T-cell (primary cell): Measurements from ENCODE around the gene ABCB1. TPM values are rescaled to one million over a fixed set of nuclear protein-coding genes. Genes with fewer than 3 reads are reported as not detected.

ENCODE experiments used
- ATAC-seq, 4 experiments: fragments of 200-7000 bp in 3 of 4; fragments of 150-1000 bp in 1 of 4; cut with Tn5 transposase; replicated peaks in 1 of 4; 1 replicate in 3 of 4; 2 replicates in 1 of 4; pipeline ENCODE4 v1.10.0; 2021; ENCODE audit warnings: moderate library complexity in 3 of 4, mild to moderate bottlenecking in 2 of 4, moderate number of reproducible peaks in 1 of 4
- CTCF ChIA-PET, 2 donors: fragments of 300-600 bp; sonication (Branson Sonifier 250); formaldehyde crosslinking; loops; one replicate each; lab custom pipeline; 2022; ENCODE audit warnings: antibody characterized with exemption in 2 of 2; lab: Charles Lee
- POLR2A ChIA-PET, 2 donors: fragments of 300-600 bp; sonication (Branson Sonifier 250); formaldehyde crosslinking; loops; one replicate each; lab custom pipeline; 2022; ENCODE audit warnings: antibody characterized with exemption in 2 of 2; lab: Charles Lee
- DNase-seq, 35 experiments: peaks; one replicate each; pipeline versions ENCODE4 v3.0.0 to v3.0.0-alpha.2; 2013 to 2023
- H3K27ac ChIP-seq: one replicate; pipeline ENCODE4 v1.5.1; 2013; ENCODE audit warnings: low read length
- H3K27me3 ChIP-seq, 2 experiments: replicated peaks in 1 of 2; 1 replicate in 1 of 2; 2 replicates in 1 of 2; pipeline versions ENCODE4 v1.6.1 to v1.7.0; 2013; ENCODE audit warnings: low read length in 1 of 2, mixed read lengths in 1 of 2; ENCODE audit not compliant: control insufficient read depth in 2 of 2, insufficient read depth in 2 of 2; ENCODE audit errors: extremely low read depth in 1 of 2
- H3K36me3 ChIP-seq, 2 donors: 1 replicate in 1 of 2; 2 replicates in 1 of 2; pipeline versions ENCODE4 v1.6.1 to v1.7.0; 2013; ENCODE audit warnings: low read length in 1 of 2; ENCODE audit not compliant: control insufficient read depth in 2 of 2, insufficient read depth in 1 of 2; ENCODE audit errors: extremely low read depth in 1 of 2
- H3K4me1 ChIP-seq, 2 experiments: 1 replicate in 1 of 2; 2 replicates in 1 of 2; pipeline versions ENCODE4 v1.6.1 to v1.7.0; 2013; ENCODE audit warnings: low read length in 2 of 2, mixed read lengths in 1 of 2; ENCODE audit not compliant: insufficient read depth in 2 of 2, control insufficient read depth in 1 of 2; ENCODE audit errors: extremely low read depth in 1 of 2
- H3K4me3 ChIP-seq, 2 donors: 1 replicate in 1 of 2; 2 replicates in 1 of 2; pipeline versions ENCODE4 v1.5.1 to v1.7.0; 2013; ENCODE audit warnings: mild to moderate bottlenecking in 2 of 2, low read length in 1 of 2, moderate library complexity in 1 of 2; ENCODE audit not compliant: control insufficient read depth in 1 of 2; ENCODE audit errors: extremely low read depth in 1 of 2
- H3K9me3 ChIP-seq: 2 replicates; pipeline ENCODE4 v1.7.0; 2013
- H3K27ac Mint-ChIP-seq, 2 donors: one replicate each; pipeline ENCODE4 v1.8.0; 2020 to 2021; ENCODE audit warnings: mild to moderate bottlenecking in 2 of 2, mixed read lengths in 2 of 2
- H3K27me3 Mint-ChIP-seq, 2 donors: one replicate each; pipeline ENCODE4 v1.8.0; 2021 to 2022; ENCODE audit warnings: mixed read lengths in 2 of 2
- H3K36me3 Mint-ChIP-seq: one replicate; pipeline ENCODE4 v1.8.0; 2021; ENCODE audit warnings: mixed read lengths
- H3K4me1 Mint-ChIP-seq, 3 donors: one replicate each; pipeline ENCODE4 v1.8.0; 2020 to 2022; ENCODE audit warnings: mixed read lengths in 3 of 3, mild to moderate bottlenecking in 1 of 3
- H3K4me3 Mint-ChIP-seq, 3 donors: one replicate each; pipeline ENCODE4 v1.8.0; 2020 to 2022; ENCODE audit warnings: mild to moderate bottlenecking in 3 of 3, mixed read lengths in 3 of 3, moderate library complexity in 3 of 3
- H3K9me3 Mint-ChIP-seq, 3 donors: one replicate each; pipeline ENCODE4 v1.8.0; 2020 to 2022; ENCODE audit warnings: mixed read lengths in 3 of 3
- WGBS: methylation state at CpG from one replicate; pipeline ENCODE4 v1.1.5; 2013; ENCODE audit warnings: missing lambda C conversion rate; ENCODE audit not compliant: insufficient coverage; 5-methylcytosine and 5-hydroxymethylcytosine counted together
- total RNA-seq, 35 experiments: library from RNA in 6 of 35; stranded (reverse) in 6 of 35; fragments of 120-200 nt in 1 of 35; gene quantifications; one replicate each; pipeline versions ENCODE4 v1.2.1 to v1.2.4 and lab custom pipeline; 2013 to 2026

The ABCB1 gene
- total RNA-seq, 5 donors from 2014 or later (not counting 1 experiment from before 2014, with no cell fraction given), result 12.8 to 46.4 (median 25.2) TPM

DNA sequence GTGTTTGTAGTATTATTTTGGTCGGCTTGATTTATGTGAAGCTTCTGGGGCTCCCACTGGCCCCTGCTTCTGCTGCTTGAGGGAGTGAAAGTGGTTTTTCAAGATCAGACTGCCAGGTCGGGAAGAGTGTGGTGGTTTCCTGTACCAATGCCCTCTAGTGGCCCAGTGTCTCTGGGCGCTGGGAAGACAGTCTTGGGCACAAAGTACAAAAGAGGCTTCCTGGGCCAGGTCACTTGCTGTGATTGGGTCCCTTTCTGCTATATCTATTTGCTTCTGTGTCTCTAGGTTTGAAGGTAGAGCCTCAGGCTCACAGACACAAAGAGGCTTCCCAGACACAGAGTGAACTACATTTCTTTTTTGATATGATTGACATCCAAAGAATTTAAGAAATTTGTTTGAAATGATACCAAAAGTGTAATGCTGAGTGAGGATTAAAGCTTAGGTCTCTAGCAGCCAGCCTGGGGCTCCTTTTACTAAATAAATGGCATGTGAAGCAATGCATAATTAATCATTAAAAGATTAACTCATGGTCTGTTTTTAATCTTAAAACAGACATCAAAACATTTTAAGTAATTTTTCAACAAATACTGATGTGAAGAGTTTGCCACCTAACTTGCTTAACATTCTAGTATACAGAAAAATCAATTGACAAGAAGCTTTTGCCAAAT lies 36.3 kb downstream of the ABCB1 start:
- 6% methylated on average over 3 of the region's 3 CpGs for WGBS
- Histone ChIP-seq H3K27ac (no peak overlapping the region), H3K4me3 (no peak overlapping the region), H3K27me3 (no peaks in the 10 kb centered on the region), H3K9me3 (no peaks in the 10 kb centered on the region), H3K36me3 (peaks cover 0 to 3% of the 10 kb centered on the region in 2 donors), H3K4me1 (peaks cover 0 to 3% of the 10 kb centered on the region in 2 experiments)
- ChIA-PET CTCF (interaction anchor here (1.2 to 1.4 kb wide), 3 partner anchors 36 to 322 kb away, joined by 3 to 4 read pairs (median 3); partner anchors contain the start of gene ABCB1 (in 1 of the 2)), POLR2A (no interaction called here)
- Mint-ChIP-seq H3K4me1 (peaks cover 4 to 5% (median 5%) of the 10 kb centered on the region in 3 donors), H3K36me3 (peaks cover 9% of the 10 kb centered on the region), H3K27me3 (peaks cover 0 to 2% of the 10 kb centered on the region in 2 donors), H3K27ac (no peak overlapping the region), H3K4me3 (no peak overlapping the region), H3K9me3 (no peaks in the 10 kb centered on the region)
- ATAC-seq (peak in 2 of 4 experiments; percentile 56), DNase-seq (peak in 18 of 35 experiments; percentile 1 to 33 (median 4))

GRCh38 chr7:87561702-87562101 lies 39.0 kb downstream of the ABCB1 start:
- WGBS, result 100% methylated on average over 2 of the region's 4 CpGs
- POLR2A ChIA-PET, result no interaction called here
- peaks cover 3% of the 10 kb centered on the region for H3K36me3 Mint-ChIP-seq
- no peaks in the 10 kb centered on the region for H3K9me3 ChIP-seq
- H3K4me1 Mint-ChIP-seq, result peaks cover 4 to 5% (median 5%) of the 10 kb centered on the region in 3 donors
- H3K36me3 ChIP-seq, result peaks cover 0 to 3% of the 10 kb centered on the region in 2 donors
- no peak overlapping the region for H3K27ac ChIP-seq
- H3K27ac Mint-ChIP-seq, result no peak overlapping the region
- H3K27me3 ChIP-seq, result no peaks in the 10 kb centered on the region
- DNase-seq (no peak), ATAC-seq (no peak)
- no peak overlapping the region for H3K4me3 ChIP-seq
- H3K4me3 Mint-ChIP-seq, result no peak overlapping the region
- no peaks in the 10 kb centered on the region for H3K9me3 Mint-ChIP-seq
- peaks cover 0 to 3% of the 10 kb centered on the region in 2 experiments for H3K4me1 ChIP-seq
- CTCF ChIA-PET, result no interaction called here
- H3K27me3 Mint-ChIP-seq, result peaks cover 0 to 2% of the 10 kb centered on the region in 2 donors

DNA sequence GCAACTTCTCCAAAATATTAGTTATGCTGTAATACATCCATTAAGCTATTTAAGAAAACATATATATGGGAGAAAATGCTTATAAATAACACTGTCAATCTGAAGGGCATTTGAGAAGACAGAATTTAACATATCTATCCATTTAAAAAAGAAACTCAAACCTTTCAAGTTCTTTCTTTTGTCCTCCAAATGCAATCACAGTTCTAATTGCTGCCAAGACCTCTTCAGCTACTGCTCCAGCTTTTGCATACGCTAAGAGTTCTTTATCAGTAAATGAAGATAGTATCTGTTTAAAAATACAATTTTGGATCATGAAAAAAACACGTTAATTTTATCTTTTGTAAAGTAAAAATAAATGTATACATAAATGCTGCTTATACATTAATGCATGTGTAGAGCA lies 39.6 kb downstream of the ABCB1 start:
- H3K4me1 Mint-ChIP-seq, result peaks cover 4 to 5% (median 5%) of the 10 kb centered on the region in 3 donors
- POLR2A ChIA-PET, result no interaction called here
- WGBS, result no CpG with 5 or more reads among the region's 2 CpGs

GRCh38 chr7:87552351-87552900 lies 48.3 kb downstream of the ABCB1 start:
- WGBS, result no CpG with 5 or more reads among the region's 3 CpGs
- no peak overlapping the region for H3K27ac Mint-ChIP-seq
- Histone ChIP-seq H3K4me1 (no peaks in the 10 kb centered on the region), H3K4me3 (no peak overlapping the region), H3K27me3 (no peaks in the 10 kb centered on the region), H3K9me3 (no peaks in the 10 kb centered on the region), H3K27ac (no peak overlapping the region), H3K36me3 (peaks cover 3 to 5% of the 10 kb centered on the region in 2 donors)
- peaks cover 0 to 1% of the 10 kb centered on the region in 2 donors for H3K27me3 Mint-ChIP-seq
- no peak for DNase-seq
- POLR2A ChIA-PET, result no interaction called here
- no peak for ATAC-seq
- no peak overlapping the region for H3K4me3 Mint-ChIP-seq
- CTCF ChIA-PET, result no interaction called here
- no peaks in the 10 kb centered on the region for H3K4me1 Mint-ChIP-seq
- no peaks in the 10 kb centered on the region for H3K9me3 Mint-ChIP-seq
- H3K36me3 Mint-ChIP-seq, result no peaks in the 10 kb centered on the region

More for the DNA sequence above, 39.6 kb downstream of the ABCB1 start:
- Histone ChIP-seq H3K27me3 (no peaks in the 10 kb centered on the region), H3K27ac (no peak overlapping the region), H3K36me3 (peaks cover 0 to 3% of the 10 kb centered on the region in 2 donors), H3K9me3 (no peaks in the 10 kb centered on the region), H3K4me3 (no peak overlapping the region), H3K4me1 (peaks cover 0 to 3% of the 10 kb centered on the region in 2 experiments)
- H3K27ac Mint-ChIP-seq, result no peak overlapping the region
- H3K27me3 Mint-ChIP-seq, result peaks cover 0 to 2% of the 10 kb centered on the region in 2 donors
- DNase-seq (no peak), ATAC-seq (no peak)
- H3K9me3 Mint-ChIP-seq, result no peaks in the 10 kb centered on the region
- CTCF ChIA-PET, result no interaction called here
- no peak overlapping the region for H3K4me3 Mint-ChIP-seq
- peaks cover 2% of the 10 kb centered on the region for H3K36me3 Mint-ChIP-seq

- Histone ChIP-seq H3K4me1 (no peaks in the 10 kb centered on the region), H3K27ac (no peak overlapping the region), H3K4me3 (no peak overlapping the region), H3K27me3 (no peaks in the 10 kb centered on the region), H3K9me3 (no peaks in the 10 kb centered on the region), H3K36me3 (peaks cover 3 to 16% of the 10 kb centered on the region in 2 donors)
- no peak overlapping the region for H3K4me3 Mint-ChIP-seq
- peaks cover 3% of the 10 kb centered on the region for H3K36me3 Mint-ChIP-seq
- H3K27me3 Mint-ChIP-seq, result no peaks in the 10 kb centered on the region
- no peak overlapping the region for H3K27ac Mint-ChIP-seq
- ChIA-PET CTCF (no interaction called here), POLR2A (interaction anchor here in 1 of 2 donors (0.6 kb wide), 1 partner anchor 37 kb away, joined by 4 read pairs; no protein-coding TSS in a partner anchor)
- DNase-seq (no peak), ATAC-seq (no peak)
- H3K9me3 Mint-ChIP-seq, result no peaks in the 10 kb centered on the region
- no peaks in the 10 kb centered on the region for H3K4me1 Mint-ChIP-seq
- 91% methylated on average over 5 of the region's 7 CpGs for WGBS
Observed at GRCh38 chr7:87548123-87548919, 52.4 kb downstream of the ABCB1 start.

DNA sequence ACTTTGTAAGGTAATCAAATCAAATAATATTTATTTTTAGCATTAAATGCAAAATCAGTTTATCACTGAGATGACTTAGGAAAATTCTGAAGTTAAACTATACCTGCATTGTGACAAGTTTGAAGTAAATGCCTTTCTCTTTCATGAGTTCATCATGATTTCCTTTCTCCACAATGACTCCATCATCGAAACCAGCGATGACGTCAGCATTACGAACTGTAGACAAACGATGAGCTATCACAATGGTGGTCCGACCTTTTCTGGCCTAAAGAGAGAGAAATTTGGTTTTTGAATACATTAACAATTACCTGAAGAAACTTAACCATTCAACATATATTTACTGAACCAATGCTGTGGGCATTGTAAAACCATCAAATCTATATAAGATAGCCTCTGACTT lies 54.9 kb downstream of the ABCB1 start:
- Mint-ChIP-seq H3K27ac (no peak overlapping the region), H3K4me1 (no peaks in the 10 kb centered on the region), H3K36me3 (peaks cover 3% of the 10 kb centered on the region), H3K9me3 (no peaks in the 10 kb centered on the region), H3K27me3 (no peaks in the 10 kb centered on the region), H3K4me3 (no peak overlapping the region)
- no peak for ATAC-seq
- Histone ChIP-seq H3K27me3 (no peaks in the 10 kb centered on the region), H3K4me3 (no peak overlapping the region), H3K4me1 (no peaks in the 10 kb centered on the region), H3K27ac (no peak overlapping the region), H3K36me3 (peaks cover 3 to 18% of the 10 kb centered on the region in 2 donors), H3K9me3 (no peaks in the 10 kb centered on the region)
- CTCF ChIA-PET, result interaction anchor here in 1 of 2 donors (0.6 kb wide), 1 partner anchor 239 kb away, joined by 6 read pairs; no protein-coding TSS in a partner anchor
- POLR2A ChIA-PET, result no interaction called here
- DNase-seq, result no peak
- WGBS, result no CpG with 5 or more reads among the region's 6 CpGs
